T-helper 2 cell treated with Interferon-gamma antibody and Interleukin-4, amounts not matched to agents 100 ng/mL and 5 ng/mL, for 36 hours (primary cell): Measurements from ENCODE around the gene R3HDM4. TPM values are rescaled to one million over a fixed set of nuclear protein-coding genes. Genes with fewer than 3 reads are reported as not detected.

Experiments
- intact Hi-C: fragments of 100-400 bp; cut with micrococcal nuclease; formaldehyde crosslinking; loops from one replicate; pipeline ENCODE4 v1.15.1; 2023
- total RNA-seq: library from RNA; stranded (reverse); gene quantifications from 2 replicates; pipeline ENCODE4 v1.2.3, GENCODE V29; 2022

The R3HDM4 gene
- total RNA-seq, 1 donor from 2014 or later, result 96.4 TPM

DNA sequence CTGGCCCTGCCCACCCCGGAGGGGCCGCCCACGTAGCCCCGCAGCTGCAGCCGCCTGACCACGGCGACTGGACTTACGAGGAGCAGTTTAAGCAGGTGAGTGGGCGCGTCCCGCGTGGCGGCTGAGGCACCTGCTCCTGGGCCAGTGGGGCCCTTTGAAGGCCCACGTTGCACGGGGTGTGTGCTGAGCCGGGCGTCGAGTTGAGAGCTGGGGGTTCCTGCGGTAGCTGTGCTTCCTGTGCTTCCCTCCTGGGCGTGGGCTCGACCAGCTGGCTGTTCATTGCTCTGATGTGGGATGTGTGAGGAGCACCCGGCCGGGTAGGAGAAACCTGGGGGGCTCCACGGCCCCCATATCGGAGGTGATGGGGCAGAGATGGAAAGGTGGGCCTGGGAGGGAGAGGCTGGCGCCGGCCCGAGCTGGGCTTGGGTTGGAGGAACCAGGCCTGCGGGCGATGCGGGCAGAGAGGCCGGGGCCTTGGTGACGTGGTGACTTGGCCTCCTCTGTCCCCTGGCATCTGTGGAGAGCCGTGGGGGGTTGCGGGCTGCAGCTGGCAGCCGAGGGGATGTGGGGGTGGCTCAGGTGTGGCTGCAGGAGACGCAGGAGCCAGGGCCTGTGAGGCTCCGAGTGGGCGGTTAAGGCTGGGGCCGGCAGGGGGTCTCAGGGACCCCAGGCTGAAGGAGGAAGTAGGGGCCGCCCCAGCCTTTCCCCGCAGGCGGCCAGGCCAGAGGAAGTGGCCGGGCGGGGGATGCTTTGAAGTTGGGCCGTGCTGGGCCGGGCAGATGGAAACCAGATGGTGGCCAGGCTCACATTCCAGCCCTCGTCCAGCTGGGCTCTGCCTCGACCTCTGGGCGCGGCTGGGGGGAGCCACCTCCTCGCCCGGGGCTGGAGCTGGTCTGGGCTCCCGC lies 19.9 kb upstream of the R3HDM4 start:
- intact Hi-C loops, result no loop called here

GRCh38 chr19:931860-932647 lies 19.0 kb upstream of the R3HDM4 start:
- intact Hi-C loops, result no loop called here

- intact Hi-C loops, result loop anchor here (5.0 kb wide), 1 partner anchor 37 kb away; no protein-coding TSS in a partner anchor
These were observed 16.9 kb upstream of the R3HDM4 start for GRCh38 chr19:929891-930258.

GRCh38 chr19:929203-929890 lies 16.3 kb upstream of the R3HDM4 start:
- intact Hi-C loops, result loop anchor here (5.0 kb wide), 1 partner anchor 38 kb away; no protein-coding TSS in a partner anchor

DNA sequence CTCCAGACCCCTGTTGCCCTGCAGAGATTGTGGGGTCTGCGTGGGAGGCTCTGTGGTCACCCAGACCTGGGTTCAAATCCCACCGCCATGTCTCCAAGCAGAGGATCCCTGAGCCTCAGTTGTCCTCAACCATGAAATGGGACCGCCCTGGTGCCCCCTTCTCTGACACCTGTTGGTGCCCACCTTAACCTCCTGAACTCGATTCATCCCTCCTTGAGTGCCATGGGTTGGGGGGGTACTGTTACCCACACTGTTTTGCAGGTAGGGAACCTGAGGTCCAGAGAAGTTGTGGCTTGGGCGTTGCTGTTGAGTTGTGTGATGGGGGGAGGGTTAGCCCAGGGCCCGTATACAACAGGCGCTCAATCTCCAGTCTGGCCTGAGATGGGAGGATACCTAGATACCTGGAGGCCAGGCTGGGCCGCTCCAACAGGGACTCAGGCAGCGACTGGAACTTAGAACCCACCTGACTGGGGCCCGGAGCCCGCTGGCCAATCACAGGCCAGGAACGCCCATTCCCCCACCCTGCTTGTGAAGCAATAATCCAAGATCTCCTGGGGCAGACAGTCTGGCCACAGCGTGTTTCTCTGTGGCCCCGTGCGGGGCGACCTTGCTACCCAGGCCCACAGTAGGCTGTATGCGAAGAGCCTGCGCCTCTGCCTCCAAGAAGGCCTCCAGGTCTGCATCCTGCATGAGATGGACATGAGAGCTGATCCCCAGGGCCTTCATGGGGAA lies 15.6 kb upstream of the R3HDM4 start:
- intact Hi-C loops, result loop anchor here (5.0 kb wide), 1 partner anchor 39 kb away; no protein-coding TSS in a partner anchor

- intact Hi-C loops, result loop anchor here (5.0 kb wide), 1 partner anchor 39 kb away; no protein-coding TSS in a partner anchor
These were observed 14.9 kb upstream of the R3HDM4 start for GRCh38 chr19:927780-928401.

DNA sequence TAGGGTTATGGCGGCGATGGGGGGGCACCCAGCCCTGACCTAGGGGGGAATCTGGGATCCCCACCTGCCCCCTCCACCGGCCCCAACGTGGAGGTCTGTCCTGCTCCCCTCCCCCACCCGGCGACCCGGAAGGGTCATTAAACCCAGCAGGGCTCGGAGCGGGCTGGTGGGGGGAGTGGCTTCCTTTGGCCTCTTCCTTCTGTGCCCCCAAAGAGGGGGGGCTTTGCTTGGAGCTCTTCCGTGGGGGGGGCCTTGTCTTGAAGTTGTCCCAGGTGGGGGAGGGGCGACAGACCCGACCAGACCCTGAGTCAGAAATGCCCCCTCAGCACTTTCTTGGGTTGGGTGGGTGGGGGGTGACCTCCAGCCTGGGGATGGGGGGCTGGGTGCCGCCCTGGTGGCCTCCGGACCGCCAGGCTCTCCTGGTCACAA lies 14.3 kb upstream of the R3HDM4 start:
- intact Hi-C loops, result loop anchor here (5.0 kb wide), 1 partner anchor 40 kb away; no protein-coding TSS in a partner anchor

GRCh38 chr19:926589-927350 lies 13.8 kb upstream of the R3HDM4 start:
- intact Hi-C loops, result loop anchor here (5.0 kb wide), 1 partner anchor 41 kb away; no protein-coding TSS in a partner anchor

DNA sequence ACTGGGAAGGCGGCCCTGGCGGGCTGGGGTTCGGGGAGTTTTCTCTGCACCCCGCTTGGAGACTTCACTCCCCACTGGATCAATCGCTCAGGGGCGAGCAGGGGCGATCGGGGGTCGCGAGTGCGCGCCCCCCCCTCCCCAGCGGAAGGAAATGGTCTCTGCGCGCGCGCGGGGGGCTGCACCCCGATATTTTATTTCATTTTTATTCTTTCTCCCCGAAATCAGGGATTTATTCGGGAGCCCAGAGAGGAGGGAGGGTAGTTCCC lies 13.2 kb upstream of the R3HDM4 start:
- intact Hi-C loops, result loop anchor here (5.0 kb wide), 1 partner anchor 41 kb away; no protein-coding TSS in a partner anchor

DNA sequence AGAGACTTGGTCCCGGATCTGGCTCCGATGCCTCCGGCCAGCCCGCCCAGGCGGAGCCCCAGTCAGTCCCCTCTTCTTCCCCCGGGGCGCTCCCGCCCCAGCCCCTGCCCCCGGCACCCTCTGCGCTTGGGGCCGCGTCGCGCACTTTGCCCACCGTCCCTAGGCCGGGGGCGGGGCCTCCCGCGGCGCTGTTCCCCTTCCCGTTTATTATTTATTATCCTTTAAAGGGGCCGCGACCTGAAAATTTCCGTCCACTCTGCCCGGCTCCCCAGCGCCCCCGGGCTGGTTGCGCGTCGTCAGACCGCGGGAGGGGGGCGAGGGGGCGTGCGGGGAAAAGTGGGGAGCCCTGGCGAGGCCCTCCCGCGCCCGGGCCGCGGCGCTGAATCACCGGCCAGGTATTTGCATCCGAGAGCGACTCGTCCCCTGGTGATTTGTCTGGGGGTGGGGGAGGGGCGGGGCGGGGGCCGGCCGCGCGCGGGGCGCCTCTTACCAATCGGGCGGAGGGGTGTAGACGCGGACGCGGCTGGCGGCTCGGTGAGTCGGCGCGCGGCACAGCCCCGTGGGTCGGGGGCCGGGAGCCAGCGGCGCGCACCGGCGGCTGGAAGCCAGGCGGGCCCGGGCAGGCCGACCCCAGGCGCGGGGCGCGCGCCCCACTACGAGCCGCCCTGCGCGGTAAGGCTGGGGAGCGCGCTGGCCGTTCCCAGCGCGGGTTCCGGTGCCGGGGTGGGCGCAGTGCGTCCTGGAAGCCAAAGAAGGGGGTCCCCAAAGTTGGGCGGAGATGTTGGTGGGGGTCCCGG lies 12.7 kb upstream of the R3HDM4 start, which contains the start of gene ARID3A:
Gene ARID3A (plus strand): TSS at position 510 of the 797 bp plus-strand sequence. CDS start 3,494 bp downstream, outside the sequence.
- intact Hi-C loops, result loop anchor here (1.0 to 5.0 kb wide), 3 partner anchors 42 to 128 kb away; partner anchors contain the start of genes PTBP1 and WDR18

GRCh38 chr19:925087-925525 lies 12.1 kb upstream of the R3HDM4 start:
- intact Hi-C loops, result loop anchor here (1.0 to 5.0 kb wide), 3 partner anchors 42 to 128 kb away; partner anchors contain the start of genes PTBP1 and WDR18

- intact Hi-C loops, result loop anchor here (1.0 to 5.0 kb wide), 3 partner anchors 43 to 127 kb away; partner anchors contain the start of genes PTBP1 and WDR18
These were observed 11.6 kb upstream of the R3HDM4 start for GRCh38 chr19:924553-925086.

- intact Hi-C loops, result loop anchor here (1.0 kb wide), 1 partner anchor 57 kb away; no protein-coding TSS in a partner anchor
These were observed 7.2 kb upstream of the R3HDM4 start for GRCh38 chr19:920051-920864.

- intact Hi-C loops, result loop anchor here (1.0 kb wide), 1 partner anchor 56 kb away; no protein-coding TSS in a partner anchor
These were observed 6.4 kb upstream of the R3HDM4 start for GRCh38 chr19:919199-920050.

DNA sequence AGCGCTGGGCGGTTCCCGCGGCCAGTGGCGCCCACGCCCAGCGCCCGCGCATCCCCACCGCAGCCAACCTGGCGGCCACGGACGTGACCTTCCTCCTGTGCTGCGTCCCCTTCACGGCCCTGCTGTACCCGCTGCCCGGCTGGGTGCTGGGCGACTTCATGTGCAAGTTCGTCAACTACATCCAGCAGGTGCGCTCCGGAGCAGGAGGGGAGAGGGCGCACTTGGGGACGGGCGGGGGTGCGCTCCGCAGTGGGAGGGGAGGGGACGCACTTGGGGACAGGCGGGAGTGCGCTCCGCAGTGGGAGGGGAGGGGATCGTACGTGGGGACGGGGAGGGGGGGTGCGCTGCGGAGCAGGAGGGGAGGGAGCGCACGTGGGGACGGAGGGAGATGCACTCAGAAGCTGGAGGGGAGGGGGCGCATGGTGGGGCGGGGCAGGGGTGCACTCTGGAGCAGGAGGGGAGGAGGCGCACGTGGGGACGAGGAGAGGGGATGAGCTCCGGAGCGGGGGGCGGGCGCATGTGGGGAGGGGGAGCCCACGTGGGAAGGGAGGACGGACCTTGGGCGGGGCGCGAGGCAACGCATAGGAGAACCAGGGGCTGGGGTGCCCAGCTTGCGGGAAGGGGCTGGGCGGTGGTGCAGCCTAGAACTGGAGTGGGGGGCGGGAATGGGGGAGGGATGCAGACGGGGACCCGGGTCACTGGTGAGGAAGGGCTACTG lies 5.6 kb upstream of the R3HDM4 start:
- intact Hi-C loops, result no loop called here

GRCh38 chr19:918152-918437 lies 5.1 kb upstream of the R3HDM4 start:
- intact Hi-C loops, result no loop called here
